NCI-H2196 (cell line): ENCODE measurements around the gene GGA3.
A peak's percentile ranks its signal among the peaks of the same experiment; 100 is the strongest.
"Not testable (repeated sequence)": the region's sequence is repeated elsewhere in the genome, so short reads cannot be mapped to it uniquely, and the experiment has no call there.

Experiments
- DNase-seq: peaks from one replicate; lab custom pipeline; 2025; ENCODE audit not compliant: unreplicated experiment; lab: John Stamatoyannopoulos, UW

The GGA3 gene

GRCh38 chr17:75272848-75273184, 11.4 kb upstream of the GGA3 start:
- no peak for DNase-seq

GRCh38 chr17:75271955-75272847, 10.8 kb upstream of the GGA3 start:
- peak; percentile 41 for DNase-seq

- peak; percentile 90 for DNase-seq
Observed at GRCh38 chr17:75271233-75271954, 10.0 kb upstream of the GGA3 start.

- DNase-seq = no peak
Observed at GRCh38 chr17:75270966-75271232, 9.5 kb upstream of the GGA3 start, which contains the start of gene MIF4GD. Gene MIF4GD (minus strand): TSS chr17:75271231. CDS start chr17:75270195, 1,036 bp downstream.

GRCh38 chr17:75270218-75270965, 9.0 kb upstream of the GGA3 start:
- DNase-seq = peak; percentile 57

- no peak for DNase-seq
Observed at GRCh38 chr17:75269844-75270217, 8.4 kb upstream of the GGA3 start.

- peak; percentile 79 for DNase-seq
Observed at GRCh38 chr17:75267411-75268232, 6.2 kb upstream of the GGA3 start.

GRCh38 chr17:75267153-75267410, 5.7 kb upstream of the GGA3 start:
- peak; percentile 63 for DNase-seq

GRCh38 chr17:75266316-75267152, 5.1 kb upstream of the GGA3 start:
- DNase-seq = peak; percentile 92

- no peak for DNase-seq
Observed at GRCh38 chr17:75265614-75266315, 4.4 kb upstream of the GGA3 start.

GRCh38 chr17:75263055-75263454, 1.6 kb upstream of the GGA3 start:
- no peak for DNase-seq

GRCh38 chr17:75262112-75262606, 753 bp upstream of the GGA3 start:
- peak; percentile 49 for DNase-seq

GRCh38 chr17:75260641-75261335, 618 bp downstream of the GGA3 start:
- no peak for DNase-seq

GRCh38 chr17:75257228-75257627, 4.2 kb downstream of the GGA3 start:
- DNase-seq = not testable (repeated sequence)

- not testable (repeated sequence) for DNase-seq
Observed at GRCh38 chr17:75255954-75256698, 5.3 kb downstream of the GGA3 start.

GRCh38 chr17:75252039-75252816, 9.2 kb downstream of the GGA3 start:
- DNase-seq = no peak

GRCh38 chr17:75250009-75250471, 11.4 kb downstream of the GGA3 start:
- DNase-seq = peak; percentile 22
